H1 (cell line): ENCODE data around the gene SDC4.

Source experiments
- CHD1 ChIP-seq: IDR thresholded peaks from 2 replicates; pipeline ENCODE4 v1.6.1; 2012; ENCODE audit warnings: low read depth, low read length, improper control_type of control experiment
- EZH2 ChIP-seq: fragments of 200-600 bp; sonication (generic); IDR thresholded peaks from 2 replicates; pipeline ENCODE4 v1.7.1; 2012; ENCODE audit warnings: low read depth, mild to moderate bottlenecking, moderate library complexity, low read length, inconsistent platforms; ENCODE audit not compliant: severe bottlenecking
- JUND ChIP-seq: IDR thresholded peaks from 2 replicates; pipeline ENCODE4 v1.6.1; 2011; ENCODE audit warnings: mild to moderate bottlenecking, improper control_type of control experiment, low read length
- POLR2A ChIP-seq, 2 experiments: IDR thresholded peaks; 1 replicate in 1 of 2; 2 replicates in 1 of 2; pipeline ENCODE4 v1.6.1; 2011; ENCODE audit warnings: low read depth in 2 of 2, low read length in 2 of 2, mild to moderate bottlenecking in 2 of 2; ENCODE audit errors: control extremely low read depth in 1 of 2
- RAD21 ChIP-seq, 2 experiments: IDR thresholded peaks in 1 of 2; conservative IDR thresholded peaks in 1 of 2; 2 replicates each; pipeline ENCODE4 v1.6.1; 2011; ENCODE audit warnings: low read depth in 2 of 2, low read length in 2 of 2, improper control_type of control experiment in 1 of 2, inconsistent platforms in 1 of 2, mild to moderate bottlenecking in 1 of 2, moderate library complexity in 1 of 2
- TAF1 ChIP-seq: IDR thresholded peaks from 2 replicates; pipeline ENCODE4 v1.6.1; 2011; ENCODE audit warnings: mild to moderate bottlenecking, low read depth, low read length
- TF ChIP-seq, protein P1 (sequence below), 3 experiments: IDR thresholded peaks; 1 replicate in 2 of 3; 2 replicates in 1 of 3; pipeline versions ENCODE4 v1.5.1 to v1.6.1; 2011; ENCODE audit warnings: low read length in 3 of 3, mild to moderate bottlenecking in 3 of 3, inconsistent platforms in 2 of 3, low read depth in 1 of 3, moderate library complexity in 1 of 3; ENCODE audit not compliant: insufficient read depth in 1 of 3; ENCODE audit errors: control extremely low read depth in 1 of 3
- TF ChIP-seq, protein P2 (sequence below): IDR thresholded peaks from 2 replicates; pipeline ENCODE4 v1.6.1; 2011; ENCODE audit warnings: low read depth, mild to moderate bottlenecking, low read length; ENCODE audit not compliant: insufficient read depth

GRCh38 chr20:45372241-45372640 is 24.0 kb upstream of the SDC4 start:
- TF ChIP-seq CHD1 (no peak), TAF1 (no peak), POLR2A (IDR thresholded peaks at IDR 0.05; ENCODE audit: control extremely low read depth in 1 of 2, low read depth in 2 of 2, low read length in 2 of 2) (no peak), JUND (no peak), RAD21 (IDR thresholded peaks at IDR 0.05 in 1 of 2, conservative IDR thresholded peaks at IDR 0.05 in 1 of 2; ENCODE audit: low read depth in 2 of 2, low read length in 2 of 2) (no peak), EZH2 (no peak)
- TF ChIP-seq, protein P1, sequence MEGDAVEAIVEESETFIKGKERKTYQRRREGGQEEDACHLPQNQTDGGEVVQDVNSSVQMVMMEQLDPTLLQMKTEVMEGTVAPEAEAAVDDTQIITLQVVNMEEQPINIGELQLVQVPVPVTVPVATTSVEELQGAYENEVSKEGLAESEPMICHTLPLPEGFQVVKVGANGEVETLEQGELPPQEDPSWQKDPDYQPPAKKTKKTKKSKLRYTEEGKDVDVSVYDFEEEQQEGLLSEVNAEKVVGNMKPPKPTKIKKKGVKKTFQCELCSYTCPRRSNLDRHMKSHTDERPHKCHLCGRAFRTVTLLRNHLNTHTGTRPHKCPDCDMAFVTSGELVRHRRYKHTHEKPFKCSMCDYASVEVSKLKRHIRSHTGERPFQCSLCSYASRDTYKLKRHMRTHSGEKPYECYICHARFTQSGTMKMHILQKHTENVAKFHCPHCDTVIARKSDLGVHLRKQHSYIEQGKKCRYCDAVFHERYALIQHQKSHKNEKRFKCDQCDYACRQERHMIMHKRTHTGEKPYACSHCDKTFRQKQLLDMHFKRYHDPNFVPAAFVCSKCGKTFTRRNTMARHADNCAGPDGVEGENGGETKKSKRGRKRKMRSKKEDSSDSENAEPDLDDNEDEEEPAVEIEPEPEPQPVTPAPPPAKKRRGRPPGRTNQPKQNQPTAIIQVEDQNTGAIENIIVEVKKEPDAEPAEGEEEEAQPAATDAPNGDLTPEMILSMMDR (IDR thresholded peaks at IDR 0.05; ENCODE audit: control extremely low read depth in 1 of 3, insufficient read depth in 1 of 3, low read depth in 1 of 3, low read length in 3 of 3), result no peak
- TF ChIP-seq, protein P2, sequence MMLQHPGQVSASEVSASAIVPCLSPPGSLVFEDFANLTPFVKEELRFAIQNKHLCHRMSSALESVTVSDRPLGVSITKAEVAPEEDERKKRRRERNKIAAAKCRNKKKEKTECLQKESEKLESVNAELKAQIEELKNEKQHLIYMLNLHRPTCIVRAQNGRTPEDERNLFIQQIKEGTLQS, result no peak
